GM19395 (cell line): ENCODE results near the gene PAWR.
"Not testable (repeated sequence)": the region's sequence is repeated elsewhere in the genome, so short reads cannot be mapped to it uniquely, and the experiment has no call there.

Experiments
- ATAC-seq: cut with Tn5 transposase; IDR thresholded peaks from one replicate; pipeline ENCODE4 v1.9.1; 2021; ENCODE audit warnings: mild to moderate bottlenecking, moderate library complexity; ENCODE audit not compliant: unreplicated experiment

PAWR gene

GRCh38 chr12:79553863-79554574 is 136.7 kb downstream of the PAWR start:
- ATAC-seq, result no peak

GRCh38 chr12:79552192-79552591 is 138.6 kb downstream of the PAWR start:
- no peak for ATAC-seq

GRCh38 chr12:79549531-79550271 is 141.1 kb downstream of the PAWR start:
- ATAC-seq, result no peak

GRCh38 chr12:79548610-79548924 is 142.2 kb downstream of the PAWR start:
- ATAC-seq, result no peak

- ATAC-seq, result peak; percentile 85
Measured at GRCh38 chr12:79547735-79548609, 142.8 kb downstream of the PAWR start.

- ATAC-seq, result peak; percentile 25
Measured at GRCh38 chr12:79547044-79547734, 143.6 kb downstream of the PAWR start.

GRCh38 chr12:79546466-79547043 is 144.2 kb downstream of the PAWR start:
- ATAC-seq, result no peak

- ATAC-seq, result not testable (repeated sequence)
Measured at GRCh38 chr12:79544439-79544838, 146.3 kb downstream of the PAWR start.

GRCh38 chr12:79537675-79538074 is 153.1 kb downstream of the PAWR start:
- ATAC-seq, result no peak

- no peak for ATAC-seq
Measured at GRCh38 chr12:79535751-79536150, 155.0 kb downstream of the PAWR start.
